Body of pancreas (tissue), 4 donors: Measurements from ENCODE around the gene MAGEF1.

ENCODE experiments used
- CTCF ChIP-seq, 7 experiments: fragments of 450-650 bp in 4 of 7; fragments of 200-600 bp in 3 of 7; sonication (generic) in 3 of 7; IDR thresholded peaks; one replicate each; pipeline ENCODE4 v1.5.1; 2016 to 2019; ENCODE audit warnings: antibody characterized with exemption in 7 of 7
- POLR2A ChIP-seq, 3 donors: fragments of 450-650 bp; IDR thresholded peaks; one replicate each; pipeline ENCODE4 v1.6.1; 2016; ENCODE audit warnings: antibody characterized with exemption in 3 of 3, mild to moderate bottlenecking in 2 of 3

DNA sequence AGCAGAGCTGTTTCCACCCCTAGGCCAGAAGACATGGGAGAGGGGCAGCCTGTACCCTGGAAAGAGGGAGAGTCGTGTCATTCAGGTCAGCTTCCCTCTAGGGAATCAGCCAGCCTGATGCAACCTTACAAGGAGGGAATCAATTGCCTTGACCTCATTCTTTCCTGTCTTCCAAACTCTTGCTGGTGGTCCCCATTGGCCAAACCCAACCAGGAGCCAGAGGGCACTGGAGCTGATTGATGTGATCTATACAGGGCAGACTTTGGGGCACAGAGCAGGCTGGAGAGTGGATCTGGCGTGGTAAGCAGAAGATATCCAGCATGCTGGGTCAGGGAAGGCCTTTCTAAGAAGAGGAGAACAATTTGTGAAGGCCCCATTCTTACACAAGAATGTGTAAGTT is 19.1 kb upstream of the MAGEF1 start:
- TF ChIP-seq CTCF (IDR thresholded peaks at IDR 0.05): no peak
- TF ChIP-seq POLR2A (IDR thresholded peaks at IDR 0.05): no peak
